Raji (cell line): Measurements from ENCODE around the gene PLEKHM3.

Source experiments
- POLR2A ChIP-seq: IDR thresholded peaks from 2 replicates; pipeline ENCODE4 v1.6.1; 2011; ENCODE audit warnings: low read depth, low read length, control low read depth; ENCODE audit not compliant: insufficient read depth

Gene PLEKHM3

DNA sequence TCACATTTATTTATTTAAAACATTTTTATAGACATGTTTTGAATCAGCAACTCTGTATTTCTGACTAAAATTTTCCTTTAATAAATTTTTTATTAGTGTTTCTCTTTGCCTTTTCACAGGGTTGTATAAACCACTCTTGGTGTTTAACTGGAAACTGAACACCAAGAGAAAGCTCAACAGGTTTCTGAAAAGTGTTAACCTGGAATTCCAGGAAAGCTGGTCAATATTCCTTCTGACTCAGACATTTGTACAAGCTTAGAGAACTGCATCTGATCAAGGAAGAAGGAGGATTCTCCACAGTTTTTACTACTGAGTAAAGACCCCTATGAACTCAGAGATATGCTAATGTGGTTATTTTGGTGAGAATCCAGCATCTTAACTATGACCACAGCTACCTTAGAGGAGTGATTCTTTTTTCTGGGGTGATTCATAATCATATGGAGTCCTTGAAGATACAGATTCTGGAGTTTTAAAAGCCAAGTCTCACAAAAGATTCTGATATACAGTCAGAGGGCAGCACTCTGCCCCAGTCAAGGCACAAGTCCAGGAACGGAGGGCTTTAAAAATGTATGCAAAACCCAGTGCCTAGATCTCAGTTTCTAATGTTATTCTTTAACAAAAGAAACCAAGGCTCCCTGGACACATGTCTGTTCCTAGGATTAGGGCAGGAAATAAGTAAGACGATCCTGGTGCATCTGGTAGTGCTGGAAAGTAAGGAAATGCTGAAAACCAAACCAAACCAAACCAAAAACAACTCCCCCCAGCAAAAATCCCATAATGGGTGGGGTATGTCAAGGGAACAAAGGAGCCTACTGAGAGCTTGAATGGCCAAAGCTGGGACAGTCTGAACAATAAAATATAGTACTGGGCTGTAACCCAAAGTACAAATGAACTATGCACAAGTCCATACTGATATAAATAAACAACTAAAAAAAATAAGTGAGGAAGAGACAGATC, 170.6 kb downstream of the PLEKHM3 start:
- no peak for TF ChIP-seq POLR2A

- TF ChIP-seq POLR2A = no peak
Observed at GRCh38 chr2:207852791-207853190, 172.5 kb downstream of the PLEKHM3 start.

GRCh38 chr2:207849443-207849842, 175.9 kb downstream of the PLEKHM3 start:
- TF ChIP-seq POLR2A = no peak

DNA sequence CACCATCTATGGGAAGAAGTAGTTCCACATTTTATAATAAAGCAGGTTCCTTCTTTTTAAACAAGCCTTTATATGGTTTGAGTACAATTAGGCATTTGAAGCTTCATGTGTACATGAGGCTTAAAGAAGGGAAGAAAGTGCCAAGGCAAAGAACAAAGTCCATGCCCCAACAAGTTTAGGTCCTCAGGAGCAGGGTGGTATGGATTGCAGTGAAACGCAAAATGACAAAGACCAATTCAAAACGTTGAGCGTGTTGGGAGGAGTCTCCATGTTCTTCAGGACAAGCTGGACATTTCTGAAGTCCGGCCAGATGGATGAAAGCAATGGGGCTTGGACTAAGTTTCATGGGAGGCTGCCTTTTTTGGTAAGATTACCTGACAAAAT, 176.8 kb downstream of the PLEKHM3 start:
- no peak for TF ChIP-seq POLR2A

GRCh38 chr2:207847807-207848544, 177.4 kb downstream of the PLEKHM3 start:
- TF ChIP-seq POLR2A = no peak

DNA sequence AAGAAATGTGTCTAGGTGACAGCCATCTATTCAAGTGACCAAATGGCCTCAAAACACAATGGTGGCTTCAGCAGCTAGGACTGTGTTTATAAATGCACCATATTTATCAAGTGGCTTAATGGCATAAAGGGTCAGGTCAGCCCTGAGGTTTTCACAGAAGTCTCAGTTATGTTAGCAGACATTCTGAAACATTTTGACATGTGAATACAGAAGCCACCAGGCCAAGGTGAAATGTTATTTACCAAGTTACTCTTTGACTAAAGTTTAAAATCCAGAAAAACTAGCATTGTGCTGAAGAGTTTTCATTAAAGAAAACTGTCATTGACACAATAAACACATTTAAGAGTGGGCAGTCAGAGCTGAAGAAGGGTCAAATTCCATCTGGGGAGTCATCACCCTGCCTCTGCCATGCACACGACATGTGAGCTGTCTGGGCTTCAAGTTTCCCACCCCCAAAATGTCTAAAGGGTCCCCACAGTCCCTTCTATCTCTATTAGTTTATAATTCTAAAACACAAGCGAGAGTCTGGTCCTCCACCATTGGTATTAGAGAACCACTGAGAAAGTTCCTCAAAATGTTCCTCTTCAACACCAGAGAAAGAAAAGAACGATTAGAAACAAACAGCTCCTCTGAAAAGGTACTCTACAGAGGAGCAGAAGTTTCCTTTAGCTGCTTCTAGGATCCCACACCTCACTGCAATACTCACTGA, 178.1 kb downstream of the PLEKHM3 start:
- TF ChIP-seq POLR2A = no peak

DNA sequence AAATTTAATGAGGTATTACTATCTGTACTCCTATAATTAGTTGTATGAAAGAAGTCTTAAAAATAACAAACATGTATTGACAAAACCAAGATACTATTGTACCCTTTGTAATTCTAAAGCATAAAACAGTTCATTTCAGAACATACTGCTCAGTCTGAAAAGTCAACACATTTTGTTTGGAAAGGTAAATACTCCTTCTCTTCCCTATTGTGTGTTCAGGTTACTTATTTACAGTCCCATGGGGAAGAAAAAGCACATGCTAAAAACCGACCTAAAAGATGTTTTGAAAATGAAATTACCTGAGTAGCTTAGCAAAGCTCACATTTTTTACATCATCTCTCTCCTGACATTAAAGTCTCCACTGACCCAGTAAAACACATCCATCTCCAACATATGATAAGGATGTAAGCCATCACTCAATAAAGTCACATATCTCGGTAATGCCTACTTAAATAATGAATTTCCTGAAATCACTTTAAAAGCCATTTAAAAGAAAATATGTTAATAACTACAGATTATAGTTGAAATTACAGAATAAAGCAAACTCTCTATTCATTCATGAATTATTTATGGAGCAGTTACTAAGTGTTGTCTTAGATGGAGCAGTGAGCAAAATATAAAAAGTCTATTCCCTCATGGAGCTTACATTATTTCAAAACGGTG, 180.0 kb downstream of the PLEKHM3 start:
- no peak for TF ChIP-seq POLR2A

DNA sequence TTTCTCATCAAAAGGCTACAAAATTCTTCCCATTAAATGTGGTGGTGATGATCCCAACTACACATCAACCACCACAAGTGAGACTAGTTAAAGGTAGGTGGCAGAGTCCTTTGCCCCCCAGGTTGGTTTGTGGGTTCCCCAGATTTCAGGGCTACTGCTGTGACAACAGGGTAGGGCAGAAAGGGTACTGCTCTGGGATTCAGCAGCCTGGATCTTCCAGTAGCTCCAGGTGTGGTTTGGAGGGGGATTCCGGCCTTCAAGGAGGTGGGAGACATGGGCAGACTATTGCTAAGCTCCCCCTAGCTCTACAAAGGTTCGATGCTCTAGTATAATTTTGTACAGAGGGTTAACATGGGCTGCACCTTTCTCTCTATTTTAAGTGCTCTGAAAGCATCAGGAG, 180.7 kb downstream of the PLEKHM3 start:
- no peak for TF ChIP-seq POLR2A

- TF ChIP-seq POLR2A = no peak
Observed at GRCh38 chr2:207840101-207840500, 185.2 kb downstream of the PLEKHM3 start.

DNA sequence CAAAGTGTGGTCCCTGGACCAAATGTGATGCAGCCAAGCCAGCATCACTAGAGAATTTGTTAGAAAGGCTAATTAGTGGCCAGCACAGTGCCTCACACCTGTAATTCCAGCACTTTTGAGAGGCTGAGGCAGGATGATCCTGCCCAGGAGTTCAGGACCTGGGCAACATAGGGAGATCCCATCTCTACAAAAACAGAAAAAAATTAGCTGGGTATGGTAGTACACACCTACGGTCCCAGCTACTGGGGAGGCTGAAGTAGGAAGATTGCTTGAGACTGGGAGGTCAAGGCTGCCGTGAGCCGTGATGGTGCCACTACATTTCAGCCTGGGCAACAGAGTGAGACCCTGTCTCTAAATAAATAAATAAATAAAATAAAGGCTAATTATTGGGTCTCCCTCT, 185.8 kb downstream of the PLEKHM3 start:
- no peak for TF ChIP-seq POLR2A

GRCh38 chr2:207839028-207839427, 186.3 kb downstream of the PLEKHM3 start:
- no peak for TF ChIP-seq POLR2A

DNA sequence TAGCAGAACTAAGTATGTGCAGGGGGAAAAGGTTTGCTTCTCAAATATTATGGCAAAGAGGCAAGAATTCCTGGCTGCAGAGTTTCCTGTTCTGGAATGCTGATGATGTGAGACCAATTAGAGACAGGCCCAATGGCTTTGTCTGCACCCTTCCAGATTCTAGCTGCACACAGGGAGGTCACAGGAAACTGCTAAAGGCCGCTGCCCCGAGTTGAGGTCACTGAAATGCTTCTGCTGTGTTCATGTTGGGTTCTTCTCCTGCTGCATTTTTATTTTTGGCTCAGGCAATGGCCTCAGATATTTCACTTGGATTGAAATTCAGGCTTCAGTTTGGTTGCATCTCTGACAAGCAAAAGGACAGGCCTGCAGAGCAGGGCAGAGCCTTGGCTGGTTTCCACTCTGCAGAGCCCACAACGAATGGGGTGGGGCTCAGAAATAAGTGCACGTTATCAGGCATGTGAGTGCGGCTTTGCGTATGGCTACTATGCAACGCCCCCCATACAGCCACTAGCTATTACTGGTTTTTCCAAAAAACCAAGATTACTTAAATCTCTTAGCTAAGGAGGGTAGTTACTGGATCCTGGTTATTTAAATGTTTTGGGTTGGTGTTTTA, 188.7 kb downstream of the PLEKHM3 start:
- TF ChIP-seq POLR2A = no peak

- TF ChIP-seq POLR2A = no peak
Observed at GRCh38 chr2:207835805-207836204, 189.5 kb downstream of the PLEKHM3 start.

DNA sequence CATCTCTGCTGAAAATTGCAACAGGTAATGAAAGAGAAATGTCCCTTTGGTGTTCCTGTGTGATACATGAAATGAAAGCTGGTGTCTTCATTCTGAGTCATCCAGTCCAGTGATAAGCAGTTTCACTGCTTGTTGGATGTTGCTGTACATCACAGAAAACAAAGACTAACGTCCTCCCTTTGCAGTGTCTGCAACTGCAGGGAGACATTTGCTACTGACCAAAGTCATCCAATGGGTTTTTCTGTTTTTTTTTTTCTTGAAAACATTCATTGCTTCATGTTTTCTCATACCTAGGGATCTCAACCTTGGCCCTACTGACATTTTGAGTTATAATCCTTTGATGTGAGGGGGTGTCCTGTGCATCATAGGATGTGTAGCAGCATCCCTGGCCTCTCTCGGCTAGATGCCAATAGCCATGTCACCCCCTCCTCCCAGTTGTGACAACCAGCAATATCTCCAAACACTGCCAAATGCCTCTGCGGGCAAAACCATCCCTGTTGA, 192.0 kb downstream of the PLEKHM3 start:
- no peak for TF ChIP-seq POLR2A
